Stimulated activated CD8-positive, alpha-beta memory T cell treated with anti-CD3 and anti-CD28 coated beads, Interleukin-2, amount 100 ng/mL, for 48 hours (primary cell): ENCODE measurements around the gene WDR37.
"Not testable (repeated sequence)": the region's sequence is repeated elsewhere in the genome, so short reads cannot be mapped to it uniquely, and the experiment has no call there.

Experiments
- DNase-seq, 2 donors: peaks; one replicate each; pipeline ENCODE4 v3.0.0-alpha.2; 2020; ENCODE audit warnings: low read depth in 2 of 2

WDR37 gene

GRCh38 chr10:1153251-1153763 is 97.1 kb downstream of the WDR37 start:
- no peak for DNase-seq

GRCh38 chr10:1153805-1154351 is 97.7 kb downstream of the WDR37 start:
- no peak for DNase-seq

GRCh38 chr10:1154531-1155295 is 98.5 kb downstream of the WDR37 start:
- no peak for DNase-seq

GRCh38 chr10:1155791-1156615 is 99.8 kb downstream of the WDR37 start:
- DNase-seq = no peak

- DNase-seq = no peak
Observed at GRCh38 chr10:1156616-1156886, 100.4 kb downstream of the WDR37 start.

- DNase-seq = no peak
Observed at GRCh38 chr10:1156921-1157614, 100.9 kb downstream of the WDR37 start.

- DNase-seq = no peak
Observed at GRCh38 chr10:1157615-1157933, 101.4 kb downstream of the WDR37 start.

GRCh38 chr10:1158066-1158465 is 101.9 kb downstream of the WDR37 start:
- no peak for DNase-seq

GRCh38 chr10:1158536-1158935 is 102.4 kb downstream of the WDR37 start:
- not testable (repeated sequence) for DNase-seq

- DNase-seq = no peak
Observed at GRCh38 chr10:1159131-1160061, 103.2 kb downstream of the WDR37 start.

- no peak for DNase-seq
Observed at GRCh38 chr10:1160561-1161314, 104.6 kb downstream of the WDR37 start.

- DNase-seq = not testable (repeated sequence)
Observed at GRCh38 chr10:1161315-1161673, 105.1 kb downstream of the WDR37 start.

- DNase-seq = no peak
Observed at GRCh38 chr10:1162481-1163203, 106.5 kb downstream of the WDR37 start.

GRCh38 chr10:1163204-1163660 is 107.0 kb downstream of the WDR37 start:
- no peak for DNase-seq

GRCh38 chr10:1163831-1164230 is 107.6 kb downstream of the WDR37 start:
- no peak for DNase-seq

- no peak for DNase-seq
Observed at GRCh38 chr10:1166101-1166827, 110.1 kb downstream of the WDR37 start.

- DNase-seq = no peak
Observed at GRCh38 chr10:1166828-1167275, 110.7 kb downstream of the WDR37 start.

GRCh38 chr10:1168763-1169162 is 112.6 kb downstream of the WDR37 start:
- DNase-seq = no peak
